ENCODE data around the gene SAMD13. TPM values are rescaled to one million over a fixed set of nuclear protein-coding genes. Genes with fewer than 3 reads are reported as not detected.
A peak's percentile ranks its signal among the peaks of the same experiment; 100 is the strongest.

The SAMD13 gene
- polyA plus RNA-seq, 1 of the 3 experiments (the other 2 are of a cell fraction), result 1.3 TPM

- TF ChIP-seq IRF3 (IDR thresholded peaks at IDR 0.05; ENCODE audit: low read depth, low read length) (no peak), YY1 (IDR thresholded peaks at IDR 0.05; ENCODE audit: low read depth) (peak; percentile 54), REST (IDR thresholded peaks at IDR 0.05; ENCODE audit: low read depth, low read length) (no peak), FOXJ3 (CRISPR knock-in tag; IDR thresholded peaks at IDR 0.05) (no peak), TAF1 (IDR thresholded peaks at IDR 0.05; ENCODE audit: borderline replicate concordance, low read depth, low read length) (no peak; the same call in 1 of the 2 replicates), TEAD4 (IDR thresholded peaks at IDR 0.05; ENCODE audit: borderline replicate concordance, insufficient read depth) (no peak), CHD2 (IDR thresholded peaks at IDR 0.05; ENCODE audit: low read length, partially characterized antibody) (no peak)
Observed at GRCh38 chr1:84298684-84299535, 2.6 kb upstream of the SAMD13 start (continued).

- Histone ChIP-seq H3K9me2 (no peaks in the 10 kb centered on the region), H3K4me2 (peak overlapping the region; percentile 91), H3K4me3 (ENCODE audit: low read depth in 2 of 2, low read length in 1 of 2) (peak overlapping the region; percentile 84 to 95; a peak in 3 of 4 replicates), H3K4me1 (ENCODE audit: control insufficient read depth in 1 of 2, insufficient read depth in 2 of 2, low read depth in 1 of 2, low read length in 1 of 2) (peaks cover 17 to 18% of the 10 kb centered on the region in 2 experiments; a peak in 3 of 4 replicates), H3F3A (replicated peaks; ENCODE audit: insufficient read depth) (peaks cover 11% of the 10 kb centered on the region), H3K36me3 (replicated peaks in 1 of 2; ENCODE audit: control insufficient read depth in 1 of 2, insufficient read depth in 2 of 2, low read length in 1 of 2) (no peaks in the 10 kb centered on the region), H3K9me3 (peaks cover 4% of the 10 kb centered on the region; the same call in 1 of the 2 replicates), H3K27me3 (ENCODE audit: insufficient read depth) (no peaks in the 10 kb centered on the region), H2AFZ (ENCODE audit: low read depth) (peak overlapping the region; percentile 91; the same call in 1 of the 2 replicates), H3K9ac (no peak overlapping the region), H4K20me1 (ENCODE audit: insufficient read depth) (no peaks in the 10 kb centered on the region), H3K27ac (ENCODE audit: low read depth in 2 of 2, low read length in 1 of 2) (peak overlapping the region; percentile 52 to 89; a peak in 2 of 4 replicates), H3K79me2 (ENCODE audit: insufficient read depth) (no peaks in the 10 kb centered on the region)
- ChIA-PET POLR2A (no interaction called here), CTCF (interaction anchor here (1.1 to 2.4 kb wide), 3 partner anchors 122 to 454 kb away, joined by 3 to 9 read pairs (median 4); no protein-coding TSS in a partner anchor)
- TF ChIP-seq RFX5 (IDR thresholded peaks at IDR 0.05; ENCODE audit: low read length), result no peak
- DNase-seq, result no peak
- WGBS (ENCODE audit: low lambda C conversion rate), result 45% methylated on average over 4 of the region's 4 CpGs
Observed at GRCh38 chr1:84299536-84300170, 1.9 kb upstream of the SAMD13 start.

All from SK-N-SH (cell line).